Spinal cord (tissue), 10 donors: ENCODE measurements around the gene PLA2G10. TPM values are rescaled to one million over a fixed set of nuclear protein-coding genes. Genes with fewer than 3 reads are reported as not detected.
"Not testable (repeated sequence)": the region's sequence is repeated elsewhere in the genome, so short reads cannot be mapped to it uniquely, and the experiment has no call there.

ENCODE experiments used
- DNase-seq, 6 donors: peaks; one replicate each; pipeline versions ENCODE4 v3.0.0 to v3.0.0-alpha.2; 2013 to 2015; ENCODE audit warnings: low spot score in 6 of 6, low read depth in 4 of 6
- H3K27ac ChIP-seq: one replicate; pipeline ENCODE4 v1.5.1; 2013; ENCODE audit warnings: low read depth, low read length, control low read depth
- H3K27me3 ChIP-seq: one replicate; pipeline ENCODE4 v1.6.1; 2013; ENCODE audit warnings: low read length; ENCODE audit not compliant: control insufficient read depth, insufficient read depth
- H3K36me3 ChIP-seq: one replicate; pipeline ENCODE4 v1.6.1; 2013; ENCODE audit warnings: low read length; ENCODE audit not compliant: control insufficient read depth, insufficient read depth
- H3K4me1 ChIP-seq: one replicate; pipeline ENCODE4 v1.6.1; 2013; ENCODE audit warnings: low read length; ENCODE audit not compliant: control insufficient read depth, insufficient read depth
- H3K4me3 ChIP-seq: one replicate; pipeline ENCODE4 v1.5.1; 2013; ENCODE audit warnings: low read depth, low read length, control low read depth
- H3K9me3 ChIP-seq: one replicate; pipeline ENCODE4 v1.6.1; 2013; ENCODE audit warnings: low read length; ENCODE audit not compliant: control insufficient read depth, insufficient read depth
- WGBS: methylation state at CpG from one replicate; pipeline ENCODE4 v1.1.5; 2013; ENCODE audit warnings: missing lambda C conversion rate; ENCODE audit not compliant: insufficient coverage; 5-methylcytosine and 5-hydroxymethylcytosine counted together
- polyA plus RNA-seq, 2 donors: library from polyadenylated mRNA; unstranded; fragments of 120-200 nt; gene quantifications; one replicate each; pipeline ENCODE4 v1.2.1, GENCODE V29; 2013; ENCODE audit not compliant: insufficient read length in 2 of 2
- total RNA-seq, 2 donors: library from RNA; depleted of rRNA in 1 of 2; stranded (reverse); fragments of 120-200 nt in 1 of 2; fragments of >200 nt in 1 of 2; gene quantifications; one replicate each; pipeline versions ENCODE4 v1.2.3 to v1.2.4, GENCODE V29; 2013 to 2014
- donor health status: healthy.

Gene PLA2G10
- total and polyA plus RNA-seq, 4 donors, result 0.22 to 0.39 TPM; not detected in 2

DNA sequence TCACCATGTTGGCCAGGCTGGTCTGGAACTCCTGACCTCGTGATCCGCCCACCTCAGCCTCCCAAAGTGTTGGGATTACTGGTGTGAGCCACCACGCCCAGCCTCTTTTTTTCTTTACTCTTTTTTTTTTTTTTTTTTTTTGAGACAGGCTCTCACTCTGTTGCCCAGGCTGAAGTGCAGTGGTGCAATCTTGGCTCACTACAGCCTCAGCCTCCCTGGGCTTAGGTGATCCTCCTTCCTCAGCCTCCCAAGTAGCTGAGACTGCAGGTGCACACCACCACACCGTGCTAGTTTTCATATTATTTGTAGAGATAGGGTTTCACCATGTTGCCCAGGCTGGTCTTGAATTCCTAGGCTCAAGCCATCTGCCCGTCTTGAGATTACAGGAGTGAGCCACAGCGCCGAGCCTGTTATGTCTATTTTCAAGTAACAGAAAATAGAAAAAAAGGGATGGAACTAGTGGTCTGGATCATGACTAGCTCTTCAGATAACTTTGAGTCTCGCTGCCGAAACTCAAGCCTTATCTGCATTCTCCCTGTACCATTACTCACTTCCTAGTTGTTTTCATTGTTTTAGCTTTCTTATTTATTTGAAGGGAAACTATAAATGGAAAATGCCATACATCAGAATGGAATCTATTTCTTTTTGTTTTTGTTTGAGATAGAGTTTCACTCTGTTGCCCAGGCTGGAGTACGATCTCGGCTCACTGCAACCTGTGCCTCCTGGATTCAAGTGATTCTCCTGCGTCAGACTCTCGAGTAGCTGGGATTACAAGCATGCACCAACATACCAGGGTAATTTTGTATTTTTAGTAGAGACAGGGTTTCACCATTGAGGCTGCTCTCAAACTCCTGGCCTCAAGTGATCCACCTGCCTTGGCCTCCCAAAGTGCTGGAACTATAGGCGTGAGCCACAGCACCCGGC lies 8.0 kb downstream of the PLA2G10 start:
- not testable (repeated sequence) for DNase-seq, H3K36me3 ChIP-seq
- WGBS, result 90% methylated on average over 6 of the region's 15 CpGs

DNA sequence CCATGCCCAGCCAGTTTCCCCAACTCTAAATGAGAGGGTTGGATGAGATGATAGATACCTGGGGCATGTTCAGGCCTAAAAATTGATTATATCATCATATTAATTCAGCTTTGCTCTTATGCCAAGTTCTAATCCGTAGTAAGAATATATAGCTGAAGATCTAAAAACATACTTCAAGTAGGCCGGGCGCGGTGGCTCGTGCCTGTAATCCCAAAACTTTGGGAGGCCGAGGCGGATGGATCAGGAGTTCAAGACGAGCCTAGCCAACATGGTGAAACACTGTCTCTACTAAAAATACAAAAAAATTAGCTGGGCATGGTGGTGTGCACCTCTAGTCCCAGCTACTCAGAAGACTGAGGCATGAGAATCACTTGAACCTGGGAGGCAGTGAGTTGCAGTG lies 12.0 kb downstream of the PLA2G10 start:
- WGBS, result 100% methylated on average over 6 of the region's 8 CpGs
- DNase-seq, result no peak
- Histone ChIP-seq H3K4me3 (no peak overlapping the region), H3K9me3 (no peaks in the 10 kb centered on the region), H3K27ac (no peak overlapping the region), H3K27me3 (no peaks in the 10 kb centered on the region), H3K36me3 (no peaks in the 10 kb centered on the region), H3K4me1 (no peaks in the 10 kb centered on the region)

More for the DNA sequence above, 8.0 kb downstream of the PLA2G10 start:
- not testable (repeated sequence) for H3K4me1 ChIP-seq, H3K4me3 ChIP-seq, H3K27ac ChIP-seq, H3K27me3 ChIP-seq, H3K9me3 ChIP-seq

GRCh38 chr16:14681115-14681514 lies 13.0 kb downstream of the PLA2G10 start:
- H3K27me3 ChIP-seq, result no peaks in the 10 kb centered on the region
- no peaks in the 10 kb centered on the region for H3K36me3 ChIP-seq
- H3K4me1 ChIP-seq, result no peaks in the 10 kb centered on the region
- no peak overlapping the region for H3K4me3 ChIP-seq
- no peaks in the 10 kb centered on the region for H3K9me3 ChIP-seq
- H3K27ac ChIP-seq, result no peak overlapping the region
- 86% methylated on average over 2 of the region's 4 CpGs for WGBS
- no peak for DNase-seq

DNA sequence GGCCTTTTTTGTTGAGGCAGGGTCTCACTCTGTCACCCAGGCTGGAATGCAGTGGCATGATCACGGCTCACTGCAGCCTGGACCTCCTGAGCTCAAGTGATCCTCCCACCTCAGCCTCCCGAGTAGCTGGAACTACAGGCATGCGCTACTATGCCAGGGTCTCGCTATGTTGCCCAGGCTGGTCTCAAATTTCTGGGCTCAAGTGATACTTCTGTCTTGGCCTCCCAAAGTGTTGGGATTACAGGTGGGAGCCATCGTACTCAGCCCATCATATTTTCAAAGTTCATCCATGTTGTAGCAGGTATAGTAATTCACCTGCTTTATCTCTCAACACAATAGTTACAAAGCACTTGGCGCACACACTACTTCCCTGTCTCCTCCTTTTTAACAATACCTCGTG lies 13.7 kb downstream of the PLA2G10 start:
- WGBS, result 80% methylated on average over 6 of the region's 7 CpGs
- H3K4me1 ChIP-seq, H3K27ac ChIP-seq, H3K27me3 ChIP-seq, H3K36me3 ChIP-seq, H3K4me3 ChIP-seq, DNase-seq, H3K9me3 ChIP-seq: not testable (repeated sequence)

DNA sequence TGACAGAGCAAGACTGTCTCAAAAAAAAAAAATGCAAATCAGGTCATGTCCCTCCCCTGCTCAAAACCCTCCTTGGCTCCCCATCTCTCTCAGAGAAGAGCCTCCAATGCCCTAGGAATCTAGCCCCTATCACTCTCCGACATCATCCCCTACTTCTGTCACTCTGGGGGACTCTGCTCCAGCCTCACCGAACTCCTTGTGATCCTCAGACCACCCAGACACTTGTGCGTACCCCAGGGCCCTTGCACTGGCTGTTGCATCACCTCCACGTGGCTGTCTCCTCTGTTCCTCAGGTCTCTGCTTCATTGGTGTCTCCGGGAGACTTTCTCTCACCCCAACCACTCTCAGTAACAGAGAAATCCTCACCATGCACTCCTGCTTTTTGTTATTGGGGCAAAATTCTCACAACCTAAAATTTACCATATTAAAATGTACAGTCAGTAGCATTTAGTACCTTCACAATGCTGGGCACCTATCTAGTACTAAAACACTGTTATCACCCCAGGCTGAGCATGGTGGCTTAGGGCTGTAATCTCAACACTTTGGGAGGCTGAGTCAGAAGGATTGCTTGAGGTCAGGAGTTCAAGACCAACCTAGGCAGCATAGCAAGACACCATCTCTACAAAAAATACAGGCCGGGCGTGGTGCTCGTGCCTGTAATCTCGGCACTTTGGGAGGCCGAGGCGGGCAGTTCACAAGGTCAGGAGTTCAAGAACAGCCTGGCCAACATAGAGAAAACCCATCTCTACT lies 15.2 kb downstream of the PLA2G10 start:
- no peaks in the 10 kb centered on the region for H3K27me3 ChIP-seq
- no peak overlapping the region for H3K4me3 ChIP-seq
- no peaks in the 10 kb centered on the region for H3K36me3 ChIP-seq
- H3K9me3 ChIP-seq, result no peaks in the 10 kb centered on the region
- H3K27ac ChIP-seq, result no peak overlapping the region
- WGBS, result 76% methylated on average over 9 of the region's 11 CpGs
- DNase-seq, result no peak
- no peaks in the 10 kb centered on the region for H3K4me1 ChIP-seq

DNA sequence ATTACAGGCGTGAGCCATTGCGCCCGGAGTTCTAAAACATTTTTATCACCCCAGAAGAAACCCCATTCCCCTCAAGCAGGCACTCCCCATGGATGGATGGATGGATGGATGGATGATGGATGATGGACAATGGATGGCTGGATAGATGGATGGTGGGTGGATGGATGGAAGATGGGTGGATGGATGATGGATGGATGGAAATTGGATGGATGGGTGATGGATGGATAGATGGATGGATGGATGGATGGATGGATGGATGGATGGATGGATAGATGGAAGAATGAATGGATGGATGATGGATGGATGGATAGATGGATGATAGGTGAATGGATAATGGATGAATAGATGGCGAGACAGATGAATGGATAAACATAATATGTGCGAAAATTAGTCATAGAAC lies 16.5 kb downstream of the PLA2G10 start:
- no peaks in the 10 kb centered on the region for H3K4me1 ChIP-seq
- no peak for DNase-seq
- H3K4me3 ChIP-seq, result no peak overlapping the region
- no peaks in the 10 kb centered on the region for H3K36me3 ChIP-seq
- no peak overlapping the region for H3K27ac ChIP-seq
- H3K9me3 ChIP-seq, result no peaks in the 10 kb centered on the region
- WGBS, result 95% methylated on average over 2 of the region's 5 CpGs
- no peaks in the 10 kb centered on the region for H3K27me3 ChIP-seq

- H3K9me3 ChIP-seq, result no peaks in the 10 kb centered on the region
- H3K4me3 ChIP-seq, result no peak overlapping the region
- no peak for DNase-seq
- no peak overlapping the region for H3K27ac ChIP-seq
- H3K4me1 ChIP-seq, result no peaks in the 10 kb centered on the region
- H3K27me3 ChIP-seq, result no peaks in the 10 kb centered on the region
- WGBS, result no CpG with 5 or more reads among the region's 3 CpGs
- H3K36me3 ChIP-seq, result no peaks in the 10 kb centered on the region
Observed at GRCh38 chr16:14676633-14677032, 17.5 kb downstream of the PLA2G10 start.

DNA sequence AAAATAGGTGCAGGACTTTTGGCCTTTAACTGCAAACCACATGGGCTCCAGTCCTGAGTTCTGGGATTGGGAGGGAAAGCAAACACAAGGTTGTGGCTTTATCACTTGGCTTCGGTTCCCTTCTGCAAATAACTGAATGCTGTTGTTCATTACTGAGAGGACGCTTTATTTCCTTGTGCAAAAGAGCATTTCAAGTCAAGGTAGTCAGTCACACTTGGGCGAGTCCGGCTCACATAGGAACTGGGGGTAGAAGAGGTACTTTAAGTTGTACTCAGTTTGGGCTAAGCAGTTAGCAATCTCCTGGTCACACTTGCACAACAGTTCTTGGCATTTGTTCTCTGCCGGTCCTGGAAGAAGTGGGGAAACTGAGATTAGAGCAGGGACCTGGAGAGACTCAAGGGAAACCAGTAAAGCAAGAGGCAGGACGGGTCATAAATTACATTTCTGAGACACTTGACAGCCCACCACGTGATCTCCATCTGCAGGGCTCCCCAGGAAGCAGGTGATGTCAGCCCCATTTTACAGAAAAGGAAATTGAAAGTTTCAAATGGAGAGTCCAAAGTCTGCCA lies 21.6 kb downstream of the PLA2G10 start:
- Histone ChIP-seq H3K4me3 (no peak overlapping the region), H3K4me1 (no peaks in the 10 kb centered on the region), H3K27me3 (no peaks in the 10 kb centered on the region), H3K9me3 (no peaks in the 10 kb centered on the region), H3K36me3 (peaks cover 16% of the 10 kb centered on the region), H3K27ac (no peak overlapping the region)
- no peak for DNase-seq
- 85% methylated on average over 5 of the region's 7 CpGs for WGBS

- Histone ChIP-seq H3K27ac (no peak overlapping the region), H3K4me1 (no peaks in the 10 kb centered on the region), H3K9me3 (no peaks in the 10 kb centered on the region), H3K27me3 (no peaks in the 10 kb centered on the region), H3K4me3 (no peak overlapping the region), H3K36me3 (peaks cover 37% of the 10 kb centered on the region)
- DNase-seq, result no peak
- 80% methylated on average over 1 of the region's 4 CpGs for WGBS
Observed at GRCh38 chr16:14669776-14670175, 24.3 kb downstream of the PLA2G10 start.
